Naive thymus-derived CD4-positive, alpha-beta T cell (primary cell): ENCODE results near the gene DCAF8. TPM values are rescaled to one million over a fixed set of nuclear protein-coding genes. Genes with fewer than 3 reads are reported as not detected.

Source experiments
- polyA plus RNA-seq, 2 donors: library from polyadenylated mRNA; unstranded; fragments of 300-500 nt; fragmentation: Illumina TruSeq; gene quantifications; one replicate each; pipeline ENCODE4 v1.2.3, GENCODE V29; 2021
- total RNA-seq, 6 experiments: library from RNA in 5 of 6; stranded (reverse) in 5 of 6; gene quantifications; 1 replicate in 5 of 6; 2 replicates in 1 of 6; pipeline ENCODE4 v1.2.3 and lab custom pipeline; 2021 to 2026

Gene DCAF8
- total and polyA plus RNA-seq, 7 experiments from 2014 or later = 45.6 to 226 (median 174) TPM

Other genes with a start within 250 kb of the DCAF8 start
- gene PIGM, start 230.6 kb downstream of the DCAF8 start, total RNA-seq = 10 to 100 TPM in 2 of 5 experiments, 1 to 10 TPM in 3; 4.0 to 11.4 (median 7.0) TPM
- gene PIGM, start 230.6 kb downstream of the DCAF8 start, polyA plus RNA-seq = 1 to 10 TPM; 4.1 to 5.0 TPM
- under 1 TPM in 1 of 5 experiments, not detected in 4; 0.32 TPM for gene KCNJ10, start 192.4 kb downstream of the DCAF8 start, total RNA-seq
- gene KCNJ10, start 192.4 kb downstream of the DCAF8 start, polyA plus RNA-seq = under 1 TPM in 1 of 2 donors, not detected in 1; 0.29 TPM
- gene KCNJ9, start 181.0 kb downstream of the DCAF8 start, total RNA-seq = not detected
- gene KCNJ9, start 181.0 kb downstream of the DCAF8 start, polyA plus RNA-seq = under 1 TPM; 0.06 to 0.08 TPM
- gene IGSF8, start 163.9 kb downstream of the DCAF8 start, total RNA-seq = 10 to 100 TPM; 31.9 to 68.7 (median 44.8) TPM
- gene IGSF8, start 163.9 kb downstream of the DCAF8 start, polyA plus RNA-seq = 10 to 100 TPM; 38.6 to 60.9 TPM
- gene ATP1A2, start 146.8 kb downstream of the DCAF8 start, total RNA-seq = not detected
- not detected for gene ATP1A2, start 146.8 kb downstream of the DCAF8 start, polyA plus RNA-seq
- gene ATP1A4, start 110.9 kb downstream of the DCAF8 start, total RNA-seq = under 1 TPM in 1 of 5 experiments, not detected in 4; 0.71 TPM
- not detected for gene ATP1A4, start 110.9 kb downstream of the DCAF8 start, polyA plus RNA-seq
- gene CASQ1, start 72.0 kb downstream of the DCAF8 start, total RNA-seq = 1 to 10 TPM in 1 of 5 experiments, not detected in 4; 1.1 TPM
- gene CASQ1, start 72.0 kb downstream of the DCAF8 start, polyA plus RNA-seq = not detected
- 10 to 100 TPM; 11.5 to 38.6 (median 13.4) TPM for gene PEA15, start 57.2 kb downstream of the DCAF8 start, total RNA-seq
- 1 to 10 TPM; 4.7 TPM for gene PEA15, start 57.2 kb downstream of the DCAF8 start, polyA plus RNA-seq
- 10 to 100 TPM; 37.9 to 66.1 (median 49.2) TPM for gene PEX19, start 22.6 kb upstream of the DCAF8 start, total RNA-seq
- 10 to 100 TPM; 55.6 to 56.4 TPM for gene PEX19, start 22.6 kb upstream of the DCAF8 start, polyA plus RNA-seq
- 100 to 1,000 TPM; 104 to 151 (median 118) TPM for gene COPA, start 80.7 kb upstream of the DCAF8 start, total RNA-seq
- 100 to 1,000 TPM; 101 to 156 TPM for gene COPA, start 80.7 kb upstream of the DCAF8 start, polyA plus RNA-seq
- gene NCSTN, start 80.8 kb upstream of the DCAF8 start, total RNA-seq = 10 to 100 TPM; 68.4 to 91.1 (median 73.5) TPM
- gene NCSTN, start 80.8 kb upstream of the DCAF8 start, polyA plus RNA-seq = 10 to 100 TPM; 69.2 to 85.3 TPM
- under 1 TPM; 0.11 to 0.58 (median 0.42) TPM for gene NHLH1, start 104.5 kb upstream of the DCAF8 start, total RNA-seq
- not detected for gene NHLH1, start 104.5 kb upstream of the DCAF8 start, polyA plus RNA-seq
- under 1 TPM in 2 of 5 experiments, not detected in 3; 0.05 to 0.13 TPM for gene VANGL2, start 138.0 kb upstream of the DCAF8 start, total RNA-seq
- gene VANGL2, start 138.0 kb upstream of the DCAF8 start, polyA plus RNA-seq = not detected